ENCODE data around the gene KIFC3.

DNA sequence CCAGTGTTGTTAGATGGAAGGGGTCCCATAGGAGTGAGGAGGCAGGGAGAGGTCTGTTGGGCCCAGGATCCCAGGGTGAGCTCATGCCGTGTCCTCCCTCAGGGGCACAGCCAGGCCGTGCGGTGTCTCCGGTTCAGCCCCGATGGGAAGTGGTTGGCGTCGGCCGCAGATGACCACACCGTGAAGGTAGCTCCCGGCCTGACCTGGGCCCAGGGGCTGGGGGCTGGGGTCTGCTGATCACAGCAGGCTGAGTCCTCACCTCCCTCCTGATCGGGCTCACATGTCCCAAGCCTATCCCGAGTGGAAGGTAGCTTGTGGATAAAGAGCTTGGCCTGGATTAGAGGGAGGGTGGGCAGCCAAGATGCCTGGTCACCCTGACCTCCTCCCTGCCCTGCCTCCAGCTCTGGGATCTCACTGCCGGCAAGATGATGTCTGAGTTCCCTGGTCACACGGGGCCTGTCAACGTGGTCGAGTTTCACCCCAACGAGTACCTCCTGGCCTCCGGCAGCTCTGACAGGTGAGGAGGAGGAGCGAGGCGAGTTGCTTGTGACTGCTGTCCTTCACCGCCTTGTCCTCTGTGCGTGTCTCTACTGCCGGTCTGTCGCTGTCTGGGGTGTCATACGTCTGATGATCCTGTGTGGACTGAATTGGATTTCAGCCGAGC, 50.6 kb downstream of the KIFC3 start:
- TF ChIP-seq, protein P1, sequence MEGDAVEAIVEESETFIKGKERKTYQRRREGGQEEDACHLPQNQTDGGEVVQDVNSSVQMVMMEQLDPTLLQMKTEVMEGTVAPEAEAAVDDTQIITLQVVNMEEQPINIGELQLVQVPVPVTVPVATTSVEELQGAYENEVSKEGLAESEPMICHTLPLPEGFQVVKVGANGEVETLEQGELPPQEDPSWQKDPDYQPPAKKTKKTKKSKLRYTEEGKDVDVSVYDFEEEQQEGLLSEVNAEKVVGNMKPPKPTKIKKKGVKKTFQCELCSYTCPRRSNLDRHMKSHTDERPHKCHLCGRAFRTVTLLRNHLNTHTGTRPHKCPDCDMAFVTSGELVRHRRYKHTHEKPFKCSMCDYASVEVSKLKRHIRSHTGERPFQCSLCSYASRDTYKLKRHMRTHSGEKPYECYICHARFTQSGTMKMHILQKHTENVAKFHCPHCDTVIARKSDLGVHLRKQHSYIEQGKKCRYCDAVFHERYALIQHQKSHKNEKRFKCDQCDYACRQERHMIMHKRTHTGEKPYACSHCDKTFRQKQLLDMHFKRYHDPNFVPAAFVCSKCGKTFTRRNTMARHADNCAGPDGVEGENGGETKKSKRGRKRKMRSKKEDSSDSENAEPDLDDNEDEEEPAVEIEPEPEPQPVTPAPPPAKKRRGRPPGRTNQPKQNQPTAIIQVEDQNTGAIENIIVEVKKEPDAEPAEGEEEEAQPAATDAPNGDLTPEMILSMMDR (IDR thresholded peaks at IDR 0.05) = no peak
- TF ChIP-seq POLR2A (IDR thresholded peaks at IDR 0.05) = no peak
